HepG2 (cell line): ENCODE measurements around the gene GON4L. TPM values are rescaled to one million over a fixed set of nuclear protein-coding genes. Genes with fewer than 3 reads are reported as not detected.

Experiments
- ARID2 ChIP-seq: sonication (generic); formaldehyde crosslinking; IDR thresholded peaks from 2 replicates; pipeline ENCODE4 v1.8.1; 2022; ENCODE audit warnings: mild to moderate bottlenecking, missing genetic modification reagents, borderline replicate concordance
- ELF3 ChIP-seq: IDR thresholded peaks from 2 replicates; pipeline ENCODE4 v1.6.1; 2016; ENCODE audit warnings: missing genetic modification reagents, missing compliant biosample characterization
- HDAC2 ChIP-seq: sonication (generic); formaldehyde crosslinking; IDR thresholded peaks from 2 replicates; pipeline ENCODE4 v1.4.0; 2020; ENCODE audit warnings: missing genetic modification reagents
- MAFK ChIP-seq, 2 experiments: IDR thresholded peaks in 1 of 2; conservative IDR thresholded peaks in 1 of 2; 2 replicates each; pipeline ENCODE4 v1.6.1; 2011; ENCODE audit warnings: improper control_type of control experiment in 2 of 2, low read length in 2 of 2
- PBX3 ChIP-seq: sonication (generic); formaldehyde crosslinking; IDR thresholded peaks from 2 replicates; pipeline ENCODE4 v1.8.1; 2023; ENCODE audit warnings: missing genetic modification reagents, inconsistent platforms, borderline replicate concordance
- PHF21A ChIP-seq: sonication (generic); formaldehyde crosslinking; IDR thresholded peaks from 2 replicates; pipeline ENCODE4 v1.5.0; 2020; ENCODE audit warnings: mild to moderate bottlenecking, missing genetic modification reagents
- SOX13 ChIP-seq, 3 experiments: fragments of 450-650 bp in 1 of 3; sonication (generic) in 1 of 3; formaldehyde crosslinking in 1 of 3; IDR thresholded peaks in 2 of 3; conservative IDR thresholded peaks in 1 of 3; 2 replicates each; pipeline versions ENCODE4 v1.5.0 to v1.6.1; 2016 to 2020; ENCODE audit warnings: antibody characterized with exemption in 1 of 3, mild to moderate bottlenecking in 1 of 3, missing compliant biosample characterization in 1 of 3, missing genetic modification reagents in 1 of 3, moderate library complexity in 1 of 3
- ZNF331 ChIP-seq: sonication (generic); formaldehyde crosslinking; IDR thresholded peaks from 2 replicates; pipeline ENCODE4 v1.4.0; 2020; ENCODE audit warnings: missing genetic modification reagents
- ZNF550 ChIP-seq: sonication (generic); formaldehyde crosslinking; IDR thresholded peaks from 2 replicates; pipeline ENCODE4 v1.4.0; 2020; ENCODE audit warnings: mild to moderate bottlenecking, missing genetic modification reagents, borderline replicate concordance
- ZNF737 ChIP-seq: sonication (generic); formaldehyde crosslinking; IDR thresholded peaks from 2 replicates; pipeline ENCODE4 v1.5.0; 2020; ENCODE audit warnings: missing genetic modification reagents, mild to moderate bottlenecking, borderline replicate concordance
- polyA plus RNA-seq, 8 experiments: library from polyadenylated mRNA; depleted of rRNA in 3 of 8; stranded (reverse) in 7 of 8; unstranded in 1 of 8; fragments of >200 nt; fragmentation: Illumina TruSeq in 4 of 8; extraction: Trizol in 4 of 8; gene quantifications; 2 replicates each; pipeline versions ENCODE4 v1.2.1 to v1.2.3, GENCODE V29; 2011 to 2016; ENCODE audit warnings: low read depth in 4 of 8, missing spikeins in 1 of 8, mixed read lengths in 1 of 8; ENCODE audit not compliant: insufficient read depth in 1 of 8
- total RNA-seq, 5 experiments: library from RNA; depleted of rRNA; stranded (reverse); fragments of >200 nt; fragmentation: Illumina TruSeq; extraction: Trizol; gene quantifications; 2 replicates each; pipeline ENCODE4 v1.2.3, GENCODE V29; 2016; ENCODE audit warnings: low read depth in 1 of 5
- TF ChIP-seq, protein P1 (sequence below): sonication (generic); formaldehyde crosslinking; IDR thresholded peaks from 2 replicates; pipeline ENCODE4 v1.4.0; 2020; ENCODE audit warnings: missing genetic modification reagents
- TF ChIP-seq, protein P2 (sequence below): sonication (generic); formaldehyde crosslinking; IDR thresholded peaks from 2 replicates; pipeline ENCODE4 v1.4.0; 2020; ENCODE audit warnings: missing genetic modification reagents

GON4L gene
- total and polyA plus RNA-seq, 2 of the 13 experiments (the other 11 are each of a cell fraction or from before 2014, with no cell fraction given): 14.6 to 19.6 TPM

DNA sequence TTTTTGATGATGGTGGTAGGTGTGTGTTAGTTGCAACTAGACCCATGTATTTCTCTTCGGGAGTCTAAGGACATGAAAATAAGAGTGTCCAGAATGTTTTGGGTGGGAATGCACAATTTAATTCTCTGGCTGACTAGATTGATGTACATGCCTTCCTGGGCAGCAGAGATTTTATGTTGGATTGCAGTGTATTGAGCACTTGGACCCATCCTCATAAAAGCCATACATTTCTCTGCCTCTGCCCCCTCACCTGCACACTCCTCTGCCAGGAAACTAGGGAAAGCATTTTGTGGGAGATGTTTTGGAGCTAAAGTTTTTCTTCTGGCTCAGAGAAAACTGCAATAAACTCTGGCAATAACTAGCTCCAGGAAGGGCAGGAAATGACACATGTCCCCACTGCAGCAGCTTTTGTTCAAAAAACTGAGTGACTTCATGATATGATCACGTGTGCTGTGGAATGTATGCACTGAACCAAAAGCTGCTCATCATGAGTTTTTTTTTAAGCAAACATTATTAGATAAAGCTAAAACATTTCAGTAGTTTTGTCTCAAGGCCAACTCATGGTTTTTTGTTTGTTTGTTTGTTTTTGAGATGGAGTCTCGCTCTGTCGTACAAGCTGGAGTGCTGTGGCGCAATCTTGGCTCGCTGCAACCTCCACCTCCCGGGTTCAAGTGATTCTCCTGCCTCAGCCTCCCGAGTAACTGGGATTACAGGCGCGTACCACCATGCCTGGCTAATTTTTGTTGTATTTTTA lies 36.6 kb upstream of the GON4L start (continued):
- TF ChIP-seq ELF3 (CRISPR knock-in tag) (peak; percentile 61; the same call in 1 of the 2 replicates), HDAC2 (CRISPR knock-in tag) (peak; percentile 51; the same call in 1 of the 2 replicates), ARID2 (CRISPR knock-in tag) (no peak), ZNF550 (CRISPR knock-in tag) (no peak), ZNF331 (CRISPR knock-in tag) (peak; percentile 9; the same call in 1 of the 2 replicates), ZNF737 (CRISPR knock-in tag) (no peak), PHF21A (0 out of 2 replicates have a peak, but pooled peaks have one; percentile 24), PBX3 (CRISPR knock-in tag) (no peak), MAFK (conservative IDR thresholded peaks at IDR 0.05 in 1 of 2, IDR thresholded peaks at IDR 0.05 in 1 of 2; ENCODE audit: low read length in 2 of 2) (peak in 1 of 2 experiments; percentile 27; a peak in 1 of 4 replicates), SOX13 (IDR thresholded peaks at IDR 0.05) (no peak), SOX13 (CRISPR knock-in tag; conservative IDR thresholded peaks at IDR 0.05 in 1 of 2, IDR thresholded peaks at IDR 0.05 in 1 of 2) (peak in 1 of 2 experiments; percentile 43; a peak in 1 of 4 replicates)
- TF ChIP-seq, protein P1, sequence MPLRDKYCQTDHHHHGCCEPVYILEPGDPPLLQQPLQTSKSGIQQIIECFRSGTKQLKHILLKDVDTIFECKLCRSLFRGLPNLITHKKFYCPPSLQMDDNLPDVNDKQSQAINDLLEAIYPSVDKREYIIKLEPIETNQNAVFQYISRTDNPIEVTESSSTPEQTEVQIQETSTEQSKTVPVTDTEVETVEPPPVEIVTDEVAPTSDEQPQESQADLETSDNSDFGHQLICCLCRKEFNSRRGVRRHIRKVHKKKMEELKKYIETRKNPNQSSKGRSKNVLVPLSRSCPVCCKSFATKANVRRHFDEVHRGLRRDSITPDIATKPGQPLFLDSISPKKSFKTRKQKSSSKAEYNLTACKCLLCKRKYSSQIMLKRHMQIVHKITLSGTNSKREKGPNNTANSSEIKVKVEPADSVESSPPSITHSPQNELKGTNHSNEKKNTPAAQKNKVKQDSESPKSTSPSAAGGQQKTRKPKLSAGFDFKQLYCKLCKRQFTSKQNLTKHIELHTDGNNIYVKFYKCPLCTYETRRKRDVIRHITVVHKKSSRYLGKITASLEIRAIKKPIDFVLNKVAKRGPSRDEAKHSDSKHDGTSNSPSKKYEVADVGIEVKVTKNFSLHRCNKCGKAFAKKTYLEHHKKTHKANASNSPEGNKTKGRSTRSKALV: 0 out of 2 replicates have a peak, but pooled peaks have one; percentile 21
- TF ChIP-seq, protein P2, sequence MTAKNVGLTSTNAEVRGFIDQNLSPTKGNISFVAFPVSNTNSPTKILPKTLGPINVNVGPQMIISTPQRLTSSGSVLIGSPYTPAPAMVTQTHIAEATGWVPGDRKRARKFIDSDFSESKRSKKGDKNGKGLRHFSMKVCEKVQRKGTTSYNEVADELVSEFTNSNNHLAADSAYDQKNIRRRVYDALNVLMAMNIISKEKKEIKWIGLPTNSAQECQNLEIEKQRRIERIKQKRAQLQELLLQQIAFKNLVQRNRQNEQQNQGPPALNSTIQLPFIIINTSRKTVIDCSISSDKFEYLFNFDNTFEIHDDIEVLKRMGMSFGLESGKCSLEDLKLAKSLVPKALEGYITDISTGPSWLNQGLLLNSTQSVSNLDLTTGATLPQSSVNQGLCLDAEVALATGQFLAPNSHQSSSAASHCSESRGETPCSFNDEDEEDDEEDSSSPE (CRISPR knock-in tag): no peak
